ENCODE measurements around the gene CCDC33.

CCDC33 gene

DNA sequence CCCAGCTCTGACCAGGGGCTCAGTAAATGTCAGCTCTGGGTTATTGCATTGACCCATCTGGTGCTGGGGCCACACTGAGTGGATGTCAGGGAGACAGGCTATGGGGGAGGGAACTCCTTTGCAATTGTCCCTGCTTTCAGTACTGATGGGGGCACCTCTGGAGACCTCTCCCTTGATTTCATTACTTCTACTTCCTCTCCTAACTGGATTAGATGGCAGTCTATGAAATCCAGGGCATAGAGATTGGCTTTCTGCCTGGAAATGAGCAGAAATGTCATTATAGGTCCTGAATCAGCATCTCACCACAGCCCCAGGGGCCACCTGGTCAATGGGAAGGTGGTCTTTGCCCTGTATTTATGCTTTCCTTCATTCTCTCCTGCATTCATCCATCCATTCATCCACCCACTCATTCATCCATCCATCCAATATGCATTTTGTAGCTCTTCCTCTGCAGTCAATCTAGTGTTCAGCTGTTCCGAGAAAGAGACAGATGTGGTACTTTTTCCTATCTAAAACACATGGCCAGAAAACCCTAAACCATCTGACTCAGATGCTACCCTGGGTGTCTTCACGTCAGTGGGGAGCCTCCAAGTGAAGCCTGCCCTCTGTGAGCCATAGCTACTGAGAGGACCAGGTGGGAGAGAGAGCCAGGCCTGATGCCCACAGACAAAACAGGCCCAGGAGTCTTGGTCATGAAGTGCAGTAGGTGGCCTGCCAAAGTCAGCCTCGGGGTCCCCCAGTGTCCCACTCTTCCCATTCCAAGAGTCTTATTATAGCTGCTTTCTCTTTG, 57.1 kb downstream of the CCDC33 start:
- H3K27ac ChIP-seq, result no peak overlapping the region
- no peak for DNase-seq (ENCODE audit: low spot score)
- CTCF ChIA-PET, result no interaction called here
- POLR2A ChIA-PET (ENCODE audit: low non-redundant PET), result no interaction called here
- TF ChIP-seq CTCF (conservative IDR thresholded peaks at IDR 0.05; ENCODE audit: low read depth), result no peak

DNA sequence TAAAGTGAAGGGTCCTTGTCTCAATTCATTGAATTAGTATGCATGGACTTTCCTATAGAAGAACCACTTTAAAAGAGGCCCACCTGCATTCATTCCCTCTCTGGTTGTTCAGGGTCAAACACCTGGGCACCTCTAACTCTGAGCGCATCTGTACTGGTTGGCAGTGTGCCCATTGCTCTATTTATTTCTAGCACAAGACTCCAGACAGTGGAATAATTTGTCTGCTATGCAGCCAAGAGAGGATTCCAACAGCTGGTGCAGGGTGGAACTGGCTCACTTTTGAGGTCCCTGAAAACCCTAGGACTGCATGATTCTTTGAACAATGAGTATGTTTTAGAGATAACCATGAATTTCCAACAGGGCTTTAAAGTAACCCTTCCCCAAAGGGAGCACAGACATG, 57.9 kb downstream of the CCDC33 start:
- no peak for TF ChIP-seq CTCF (conservative IDR thresholded peaks at IDR 0.05; ENCODE audit: low read depth)
- DNase-seq (ENCODE audit: low spot score), result no peak
- no peak overlapping the region for H3K27ac ChIP-seq
- CTCF ChIA-PET, result no interaction called here
- POLR2A ChIA-PET (ENCODE audit: low non-redundant PET), result no interaction called here

DNA sequence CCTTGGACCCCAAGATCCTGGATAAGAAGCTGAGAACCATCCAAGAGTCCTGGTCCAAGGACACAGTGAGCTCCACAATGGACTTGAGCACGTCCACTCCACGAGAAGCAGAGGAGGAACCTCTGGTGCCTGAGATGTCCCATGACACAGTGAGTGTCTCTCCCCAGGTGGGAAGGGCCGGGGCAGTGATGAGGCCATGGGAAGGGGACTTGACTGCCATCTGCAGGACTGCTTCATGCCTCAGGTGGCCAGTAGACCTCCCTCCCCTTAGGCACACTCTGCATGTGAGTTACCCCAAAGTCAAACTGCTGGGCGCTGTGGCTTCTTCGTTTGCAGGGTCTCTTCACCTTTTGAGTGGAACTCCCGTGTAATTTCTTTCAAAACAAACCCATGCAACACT, 59.7 kb downstream of the CCDC33 start:
- DNase-seq (ENCODE audit: low spot score), result no peak
- ChIA-PET POLR2A (ENCODE audit: low non-redundant PET) (no interaction called here), CTCF (no interaction called here)
- no peak for TF ChIP-seq CTCF (conservative IDR thresholded peaks at IDR 0.05; ENCODE audit: low read depth)
- H3K27ac ChIP-seq, result no peak overlapping the region

- no peak overlapping the region for H3K27ac ChIP-seq
- CTCF ChIA-PET, result no interaction called here
- no peak for TF ChIP-seq CTCF (conservative IDR thresholded peaks at IDR 0.05; ENCODE audit: low read depth)
- DNase-seq (ENCODE audit: low spot score), result no peak
- POLR2A ChIA-PET (ENCODE audit: low non-redundant PET), result interaction anchor here (0.7 kb wide), 1 partner anchor 76 kb away, joined by 3 read pairs; no protein-coding TSS in a partner anchor
Observed at GRCh38 chr15:74297887-74298286, 61.8 kb downstream of the CCDC33 start.

GRCh38 chr15:74300057-74300795, 64.1 kb downstream of the CCDC33 start:
- no peak overlapping the region for H3K27ac ChIP-seq
- no peak for DNase-seq (ENCODE audit: low spot score)
- POLR2A ChIA-PET (ENCODE audit: low non-redundant PET), result no interaction called here
- CTCF ChIA-PET, result interaction anchor here (0.9 to 1.0 kb wide), 2 partner anchors 166 to 426 kb away, joined by 3 to 4 read pairs; no protein-coding TSS in a partner anchor
- no peak for TF ChIP-seq CTCF (conservative IDR thresholded peaks at IDR 0.05; ENCODE audit: low read depth)

DNA sequence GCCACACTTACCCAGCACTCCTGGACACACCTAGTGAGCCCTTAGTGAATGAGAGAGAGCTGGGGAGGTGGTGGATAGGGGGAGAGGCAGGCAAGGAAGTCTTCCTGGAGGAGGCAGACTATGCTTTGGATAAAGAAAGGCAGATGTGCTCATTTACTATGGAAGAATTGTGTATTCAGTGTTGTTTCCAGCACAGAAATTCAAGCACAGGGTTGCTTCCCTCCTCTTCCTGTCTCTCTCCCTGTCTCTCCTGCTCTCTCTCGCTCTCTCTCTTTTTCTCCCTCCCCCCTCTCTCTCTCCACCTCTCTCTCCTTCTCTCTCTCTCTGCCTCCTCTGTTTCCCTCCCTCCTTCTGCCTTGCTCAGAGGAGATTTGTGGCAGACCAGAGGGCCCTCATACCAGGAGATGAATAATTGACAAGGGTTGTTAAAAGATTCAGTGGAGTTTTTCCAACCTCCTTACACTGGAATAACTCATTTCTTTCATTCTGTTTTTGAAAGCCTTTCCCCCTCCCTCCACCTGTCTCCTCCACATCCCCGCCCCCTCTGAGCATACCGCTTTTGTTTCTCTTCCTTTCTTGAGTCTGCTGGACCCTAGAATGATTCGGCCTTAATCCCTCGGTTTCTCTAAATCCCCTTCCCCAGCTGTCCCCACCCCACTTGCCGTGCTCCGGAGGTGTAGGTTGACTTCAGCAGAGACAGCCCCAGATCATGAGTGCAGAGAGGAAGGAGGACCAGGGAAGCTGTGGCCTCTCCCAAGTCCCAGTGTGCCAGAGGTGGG, 65.6 kb downstream of the CCDC33 start:
- CTCF ChIA-PET, result interaction anchor here (0.6 to 0.9 kb wide), 2 partner anchors 19 to 168 kb away, joined by 3 read pairs; no protein-coding TSS in a partner anchor
- no peak for TF ChIP-seq CTCF (conservative IDR thresholded peaks at IDR 0.05; ENCODE audit: low read depth)
- POLR2A ChIA-PET (ENCODE audit: low non-redundant PET), result no interaction called here

More for the DNA sequence above, 65.6 kb downstream of the CCDC33 start:
- H3K27ac ChIP-seq, result no peak overlapping the region
- no peak for DNase-seq (ENCODE audit: low spot score)

All from RWPE1 (cell line).